GM21367 (cell line): ENCODE results near the gene ARAP1.

Experiments used
- ATAC-seq: cut with Tn5 transposase; IDR thresholded peaks from one replicate; pipeline ENCODE4 v1.9.1; 2021; ENCODE audit not compliant: unreplicated experiment

Gene ARAP1

DNA sequence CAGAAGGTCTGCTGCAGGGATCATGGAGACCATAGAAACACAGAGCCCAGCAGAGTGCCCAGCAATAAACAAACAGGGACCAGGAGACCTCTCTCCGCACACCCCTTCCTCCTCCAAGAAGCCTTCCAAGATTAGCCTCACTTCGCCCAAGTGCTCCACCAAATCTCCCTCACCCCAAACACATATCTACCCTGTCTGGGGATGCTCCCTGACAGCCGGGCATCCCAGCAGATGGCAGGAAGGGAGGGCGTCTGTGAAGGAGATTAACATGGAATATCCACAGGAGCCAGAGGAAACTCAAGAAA is 26.5 kb downstream of the ARAP1 start:
- no peak for ATAC-seq

- ATAC-seq: no peak
These were observed 27.1 kb downstream of the ARAP1 start for GRCh38 chr11:72724851-72725723.

DNA sequence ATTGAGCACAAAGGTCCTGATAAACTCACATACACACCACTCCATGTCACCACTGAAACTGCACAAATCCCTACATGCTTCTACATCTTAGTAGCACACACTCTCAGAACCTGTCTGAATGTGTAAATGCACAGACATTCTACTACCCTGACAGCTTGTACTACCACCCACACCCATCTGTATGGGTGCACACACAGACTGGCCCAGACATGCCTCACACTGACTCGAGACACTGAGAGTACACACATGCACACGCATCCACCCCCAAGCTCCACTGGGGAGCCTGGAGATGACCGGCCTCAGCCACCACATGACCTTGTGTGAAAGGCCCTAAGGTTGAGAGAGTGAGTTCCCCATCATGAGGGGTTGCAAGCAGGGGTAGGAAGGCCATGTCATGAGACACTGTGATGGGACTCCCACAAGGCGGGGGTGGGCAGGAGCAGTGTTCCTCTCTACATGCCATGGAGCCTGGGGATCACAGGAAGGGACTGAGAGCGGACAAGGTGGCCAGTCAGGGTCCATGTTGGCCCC is 28.1 kb downstream of the ARAP1 start:
- no peak for ATAC-seq

- ATAC-seq: no peak
These were observed 28.7 kb downstream of the ARAP1 start for GRCh38 chr11:72723508-72723907.

DNA sequence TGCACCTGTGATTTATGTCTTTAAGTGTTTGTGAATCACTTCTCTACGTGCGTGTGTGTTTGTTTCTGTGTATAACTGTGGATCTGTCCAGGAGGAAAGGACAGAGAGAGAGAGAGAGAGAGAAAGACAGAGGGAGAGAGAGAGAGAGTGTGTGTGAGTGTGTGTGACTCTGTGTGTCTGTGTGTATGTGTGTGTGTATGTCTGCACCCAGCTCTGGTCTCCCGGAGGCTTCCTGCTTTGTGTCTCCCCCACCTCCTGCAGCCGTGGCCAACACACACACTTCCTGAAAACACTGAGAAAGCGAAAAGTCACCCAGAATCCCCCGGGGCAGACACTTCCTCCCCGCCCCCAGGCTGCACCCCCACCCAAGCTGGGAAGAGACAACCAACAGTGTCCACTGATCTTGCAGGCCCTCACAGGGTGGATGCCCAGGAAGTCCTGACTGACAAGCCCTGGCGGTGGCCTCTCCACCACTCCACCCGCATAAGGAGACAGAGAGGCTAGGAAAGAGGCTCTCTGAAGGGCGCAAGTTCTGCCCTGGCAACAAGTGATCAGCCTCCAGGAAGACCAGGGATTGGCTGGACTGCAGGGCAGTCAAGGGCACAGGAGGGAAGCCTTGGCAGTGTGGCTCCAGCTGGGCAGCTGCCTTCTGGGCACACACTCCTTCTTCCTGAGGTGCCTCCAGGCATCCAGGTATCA is 30.0 kb downstream of the ARAP1 start:
- peak; percentile 59 for ATAC-seq

- no peak for ATAC-seq
These were observed 30.5 kb downstream of the ARAP1 start for GRCh38 chr11:72721689-72722049.

- no peak for ATAC-seq
These were observed 30.9 kb downstream of the ARAP1 start for GRCh38 chr11:72721276-72721675.

DNA sequence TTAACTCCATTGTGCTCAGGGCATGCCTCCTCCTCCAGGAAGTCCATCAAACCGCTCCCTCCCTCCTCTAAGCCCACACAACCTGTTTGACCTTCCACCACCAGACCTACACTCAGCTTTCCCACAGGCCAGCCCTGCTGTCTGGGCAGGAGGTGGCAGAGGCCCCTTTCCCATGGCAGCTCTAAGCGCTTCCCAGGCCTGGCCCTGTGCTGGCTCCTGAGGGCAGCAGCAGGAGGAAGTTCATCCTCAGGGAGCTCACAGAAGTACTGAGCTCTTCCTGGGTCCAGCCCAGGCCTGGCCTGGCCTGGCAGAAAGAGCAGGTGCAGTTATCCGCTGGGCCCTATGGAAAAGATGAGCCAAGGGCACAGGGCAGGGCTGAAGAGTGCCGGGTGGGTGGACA is 31.4 kb downstream of the ARAP1 start:
- no peak for ATAC-seq

DNA sequence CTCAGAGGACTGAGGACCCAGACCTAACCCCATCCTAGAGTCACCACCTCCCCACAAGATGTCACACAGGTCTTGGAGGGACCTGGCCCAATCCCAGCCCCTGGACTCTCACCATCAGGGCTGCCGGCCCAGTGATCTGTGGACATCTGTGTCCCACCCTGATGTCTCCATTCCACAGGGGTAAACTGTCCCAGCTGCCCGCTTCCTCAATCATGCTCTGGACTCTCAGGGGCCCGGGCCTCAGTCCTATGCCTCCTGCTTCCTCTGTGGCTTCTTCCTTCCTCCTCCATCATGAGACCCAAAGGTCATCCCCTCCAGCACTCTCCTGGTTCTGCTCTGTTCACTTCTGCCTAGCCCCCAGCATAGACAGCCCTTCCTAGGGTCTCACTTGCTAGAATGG is 32.2 kb downstream of the ARAP1 start:
- no peak for ATAC-seq

- no peak for ATAC-seq
These were observed 32.7 kb downstream of the ARAP1 start for GRCh38 chr11:72719551-72719950.

DNA sequence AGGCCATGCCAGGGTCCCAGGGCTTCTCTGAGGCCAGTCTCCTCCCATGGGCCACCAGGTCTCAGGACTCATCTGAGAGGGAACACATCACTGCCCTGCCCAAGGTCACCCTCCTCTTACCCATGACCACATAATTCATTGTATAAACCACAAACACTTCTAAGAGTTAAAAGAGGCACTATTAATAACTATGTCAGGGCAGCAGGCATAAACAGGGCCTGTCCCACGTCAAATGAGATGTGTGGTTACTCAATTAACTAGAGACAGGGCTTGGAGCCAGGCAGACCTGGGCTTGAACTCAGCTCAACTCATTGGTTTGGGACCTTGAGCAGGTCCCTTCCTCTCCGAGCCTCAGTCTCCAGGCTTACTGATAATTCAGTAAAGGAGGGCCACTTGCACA is 33.1 kb downstream of the ARAP1 start:
- no peak for ATAC-seq

GRCh38 chr11:72718101-72718501 is 34.1 kb downstream of the ARAP1 start:
- no peak for ATAC-seq

GRCh38 chr11:72716788-72717435 is 35.3 kb downstream of the ARAP1 start:
- ATAC-seq: no peak

DNA sequence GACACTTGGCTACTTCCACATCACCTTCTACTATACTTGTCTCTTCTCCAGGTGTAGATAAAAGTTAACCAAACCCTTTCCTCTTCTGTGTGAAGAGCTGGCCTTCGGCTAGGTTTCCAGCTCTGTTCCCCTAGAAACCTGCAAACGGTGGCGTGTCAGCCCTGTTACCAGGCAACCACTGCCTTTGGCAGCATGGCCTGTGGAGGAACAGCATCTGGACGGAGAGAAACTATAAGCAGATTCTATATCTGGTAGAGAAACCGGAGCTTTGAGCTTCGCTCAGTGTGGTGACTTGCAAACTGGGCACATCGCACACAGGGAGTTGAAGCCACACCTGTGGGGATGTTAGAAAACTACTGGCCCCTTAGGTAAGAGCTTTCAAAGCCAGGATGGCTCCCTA is 35.9 kb downstream of the ARAP1 start:
- no peak for ATAC-seq

- no peak for ATAC-seq
These were observed 39.4 kb downstream of the ARAP1 start for GRCh38 chr11:72712841-72713240.

- no peak for ATAC-seq
These were observed 39.9 kb downstream of the ARAP1 start for GRCh38 chr11:72712168-72712751.

DNA sequence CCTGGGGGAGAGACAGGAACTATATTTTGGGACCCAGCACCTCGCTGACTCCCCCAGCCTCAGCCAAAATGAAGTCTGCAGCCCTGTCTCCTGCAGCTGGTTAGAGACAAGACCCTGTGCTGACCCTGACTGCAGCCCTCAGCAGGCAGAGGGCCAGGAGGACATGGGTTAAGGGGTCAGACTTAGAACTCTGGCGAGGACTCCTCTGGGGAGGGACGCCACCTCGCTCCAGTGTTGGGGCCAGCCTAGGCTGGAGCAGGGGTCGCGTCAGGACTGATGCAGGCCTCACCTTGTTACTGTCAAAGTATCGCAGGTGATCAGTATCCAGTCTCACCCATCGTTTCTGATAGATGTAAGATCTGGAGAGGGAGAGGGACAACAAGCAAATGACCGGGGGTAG is 41.1 kb downstream of the ARAP1 start:
- no peak for ATAC-seq

DNA sequence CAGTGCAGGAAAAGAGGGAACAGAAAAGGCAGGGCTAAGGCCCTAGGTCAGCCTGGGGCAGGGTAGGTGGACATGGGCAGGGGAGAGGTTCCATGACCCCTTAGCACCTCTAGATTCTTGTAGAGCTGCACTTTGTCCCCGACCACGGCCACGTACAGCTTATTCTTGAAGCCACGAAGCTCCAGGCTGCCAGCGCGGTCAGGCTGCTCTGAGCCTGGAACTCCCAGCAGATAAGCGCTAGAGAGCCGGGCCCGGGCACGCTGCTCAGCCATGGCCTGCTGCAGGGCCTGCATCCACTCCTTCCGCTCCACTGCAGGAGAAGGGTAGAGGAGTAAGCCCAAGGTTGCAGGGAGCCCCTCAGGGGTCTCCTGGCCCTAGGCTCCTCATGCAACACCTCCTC is 41.9 kb downstream of the ARAP1 start:
- ATAC-seq: no peak

DNA sequence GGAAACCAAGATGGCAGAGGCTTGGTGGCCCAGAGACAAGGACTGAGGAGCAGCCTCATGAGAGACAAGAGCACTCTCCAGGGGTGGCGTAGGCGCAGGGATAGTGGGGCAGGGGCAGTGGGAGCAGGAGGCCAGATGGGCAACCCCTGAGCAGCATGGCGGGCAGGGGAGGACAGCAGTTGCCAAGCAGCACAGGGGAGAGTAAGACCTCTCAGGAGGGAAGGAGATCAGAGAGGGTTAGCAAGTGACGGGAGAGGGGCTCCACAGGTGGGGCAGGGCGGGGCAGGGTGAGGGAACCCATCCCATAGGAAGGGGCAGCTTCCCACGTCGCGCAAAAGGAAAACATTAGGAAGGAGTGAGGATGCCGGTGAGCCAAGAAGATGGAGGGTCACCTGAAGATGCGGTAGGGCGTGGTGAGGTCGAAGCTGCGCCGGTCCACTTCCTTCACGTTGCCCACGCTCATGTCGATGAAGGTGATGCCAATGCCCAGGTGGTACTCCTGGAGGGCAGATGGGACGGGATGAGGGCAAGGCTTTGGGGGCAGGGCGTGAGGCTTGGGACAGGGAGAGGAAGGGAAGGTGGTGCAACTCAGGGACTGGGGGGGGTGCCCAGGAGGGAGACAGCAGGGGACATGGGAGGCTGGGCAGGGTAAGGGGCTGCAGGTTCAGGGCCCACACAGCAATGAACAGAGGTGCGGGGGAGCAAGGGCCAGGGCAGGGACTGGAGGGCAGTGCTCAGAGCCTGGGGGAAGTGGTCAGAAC is 42.5 kb downstream of the ARAP1 start:
- no peak for ATAC-seq

DNA sequence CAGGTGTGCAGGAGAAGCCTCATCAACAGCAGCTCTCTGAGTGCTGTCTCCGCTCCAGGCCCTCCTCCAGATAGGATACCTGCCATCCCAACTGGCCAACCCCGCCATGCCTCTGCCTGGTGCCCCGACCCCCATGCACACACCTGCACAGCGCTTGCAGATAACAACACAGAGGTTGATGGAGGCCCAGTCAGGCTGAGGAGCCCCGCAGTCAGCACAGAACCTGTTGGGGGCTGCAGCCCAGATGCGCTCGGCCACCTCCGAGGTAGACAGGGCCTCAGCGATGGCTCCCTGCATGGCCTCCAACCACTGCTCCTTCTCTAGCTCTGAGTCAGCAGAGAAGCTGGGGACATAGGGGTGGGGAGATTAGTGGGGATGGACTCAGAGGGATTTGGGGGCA is 45.2 kb downstream of the ARAP1 start:
- no peak for ATAC-seq

GRCh38 chr11:72706579-72706978 is 45.6 kb downstream of the ARAP1 start:
- ATAC-seq: no peak
